ENCODE results near the gene RGMA. TPM values are rescaled to one million over a fixed set of nuclear protein-coding genes. Genes with fewer than 3 reads are reported as not detected.

RGMA gene
- total and polyA plus RNA-seq, 2 donors (not counting 1 experiment from before 2014, with no cell fraction given) = 0.27 to 1.5 TPM

DNA sequence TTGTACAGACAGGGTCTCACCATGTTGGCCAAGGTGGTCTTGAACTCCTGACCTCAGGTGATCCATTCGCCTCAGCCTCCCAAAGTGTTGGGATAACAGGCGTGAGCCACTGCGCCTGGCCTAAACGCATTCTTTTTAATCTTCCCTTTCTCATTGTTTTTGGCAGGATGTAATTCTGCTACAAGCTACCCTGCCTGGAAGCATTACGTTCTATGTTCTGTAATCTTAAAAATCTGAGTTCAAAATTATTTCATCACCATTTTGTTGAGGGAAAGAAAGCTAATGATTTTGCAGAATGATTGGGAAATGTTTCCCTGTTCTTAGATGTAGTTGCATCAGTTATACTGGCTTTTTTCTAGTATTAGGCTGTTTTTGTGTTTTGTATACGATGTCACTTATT, 71.5 kb downstream of the RGMA start:
- Histone ChIP-seq H3K4me3 (replicated peaks in 1 of 4; ENCODE audit: control extremely low read depth in 1 of 4, insufficient read depth in 1 of 4, low read depth in 3 of 4, low read length in 4 of 4) (no peak overlapping the region), H3K79me2 (ENCODE audit: control insufficient read depth, insufficient read depth, low read length) (peaks cover 6% of the 10 kb centered on the region), H2AFZ (ENCODE audit: low read length) (no peak overlapping the region), H3K36me3 (ENCODE audit: control insufficient read depth, insufficient read depth, low read length) (peaks cover 34% of the 10 kb centered on the region), H3K27me3 (ENCODE audit: control insufficient read depth, insufficient read depth, low read length) (no peaks in the 10 kb centered on the region), H4K20me1 (ENCODE audit: control insufficient read depth, extremely low read depth, insufficient read depth, low read length) (no peaks in the 10 kb centered on the region), H3K27ac (ENCODE audit: insufficient read depth, low read length) (no peak overlapping the region), H3K4me2 (ENCODE audit: extremely low read depth, insufficient read depth, low read length) (no peak overlapping the region), H3K4me1 (ENCODE audit: control insufficient read depth, extremely low read depth, insufficient read depth, low read length) (no peaks in the 10 kb centered on the region), H3K9me3 (ENCODE audit: control insufficient read depth, insufficient read depth, low read depth, low read length) (no peaks in the 10 kb centered on the region), H3K9ac (ENCODE audit: insufficient read depth, low read length) (no peak overlapping the region)
- peak in 1 of 2 donors; percentile 79 for DNase-seq (ENCODE audit: low read depth in 2 of 2)
- TF ChIP-seq EZH2 (IDR thresholded peaks at IDR 0.05; ENCODE audit: low read length, missing control alignments) = no peak

DNA sequence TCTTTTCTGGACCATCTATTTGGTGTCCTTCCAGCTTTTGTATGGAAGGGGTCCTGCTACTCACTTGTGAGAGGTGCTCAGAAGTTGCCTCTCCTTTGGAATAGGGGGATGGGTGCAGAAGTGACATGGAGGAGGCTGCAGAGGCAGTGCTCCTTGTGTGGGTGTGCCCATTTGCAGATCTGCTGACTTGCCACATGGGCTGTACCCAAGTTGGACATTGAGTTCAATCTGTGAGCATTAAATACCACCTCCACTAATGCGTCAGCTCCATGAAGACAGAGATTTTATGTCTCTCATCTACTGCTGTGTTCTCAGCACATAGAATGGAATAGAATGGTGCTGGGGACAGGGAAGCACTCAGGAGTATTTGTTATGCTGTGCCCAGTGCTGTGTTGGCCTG, 76.2 kb downstream of the RGMA start:
- Histone ChIP-seq H3K27ac (ENCODE audit: insufficient read depth, low read length) (no peak overlapping the region), H3K79me2 (ENCODE audit: control insufficient read depth, insufficient read depth, low read length) (peaks cover 1% of the 10 kb centered on the region), H2AFZ (ENCODE audit: low read length) (no peak overlapping the region), H3K9me3 (ENCODE audit: control insufficient read depth, insufficient read depth, low read depth, low read length) (no peaks in the 10 kb centered on the region), H3K27me3 (ENCODE audit: control insufficient read depth, insufficient read depth, low read length) (no peaks in the 10 kb centered on the region), H3K9ac (ENCODE audit: insufficient read depth, low read length) (no peak overlapping the region), H4K20me1 (ENCODE audit: control insufficient read depth, extremely low read depth, insufficient read depth, low read length) (no peaks in the 10 kb centered on the region), H3K4me1 (ENCODE audit: control insufficient read depth, extremely low read depth, insufficient read depth, low read length) (no peaks in the 10 kb centered on the region), H3K4me2 (ENCODE audit: extremely low read depth, insufficient read depth, low read length) (no peak overlapping the region), H3K36me3 (ENCODE audit: control insufficient read depth, insufficient read depth, low read length) (peaks cover 29% of the 10 kb centered on the region), H3K4me3 (replicated peaks in 1 of 4; ENCODE audit: control extremely low read depth in 1 of 4, insufficient read depth in 1 of 4, low read depth in 3 of 4, low read length in 4 of 4) (no peak overlapping the region)
- DNase-seq (ENCODE audit: low read depth in 2 of 2) = no peak
- TF ChIP-seq, protein P1, sequence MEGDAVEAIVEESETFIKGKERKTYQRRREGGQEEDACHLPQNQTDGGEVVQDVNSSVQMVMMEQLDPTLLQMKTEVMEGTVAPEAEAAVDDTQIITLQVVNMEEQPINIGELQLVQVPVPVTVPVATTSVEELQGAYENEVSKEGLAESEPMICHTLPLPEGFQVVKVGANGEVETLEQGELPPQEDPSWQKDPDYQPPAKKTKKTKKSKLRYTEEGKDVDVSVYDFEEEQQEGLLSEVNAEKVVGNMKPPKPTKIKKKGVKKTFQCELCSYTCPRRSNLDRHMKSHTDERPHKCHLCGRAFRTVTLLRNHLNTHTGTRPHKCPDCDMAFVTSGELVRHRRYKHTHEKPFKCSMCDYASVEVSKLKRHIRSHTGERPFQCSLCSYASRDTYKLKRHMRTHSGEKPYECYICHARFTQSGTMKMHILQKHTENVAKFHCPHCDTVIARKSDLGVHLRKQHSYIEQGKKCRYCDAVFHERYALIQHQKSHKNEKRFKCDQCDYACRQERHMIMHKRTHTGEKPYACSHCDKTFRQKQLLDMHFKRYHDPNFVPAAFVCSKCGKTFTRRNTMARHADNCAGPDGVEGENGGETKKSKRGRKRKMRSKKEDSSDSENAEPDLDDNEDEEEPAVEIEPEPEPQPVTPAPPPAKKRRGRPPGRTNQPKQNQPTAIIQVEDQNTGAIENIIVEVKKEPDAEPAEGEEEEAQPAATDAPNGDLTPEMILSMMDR (conservative IDR thresholded peaks at IDR 0.05 in 1 of 2, IDR thresholded peaks at IDR 0.05 in 1 of 2; ENCODE audit: low read depth in 1 of 2, low read length in 2 of 2) = no peak
- no peak for TF ChIP-seq EZH2 (IDR thresholded peaks at IDR 0.05; ENCODE audit: low read length, missing control alignments)

DNA sequence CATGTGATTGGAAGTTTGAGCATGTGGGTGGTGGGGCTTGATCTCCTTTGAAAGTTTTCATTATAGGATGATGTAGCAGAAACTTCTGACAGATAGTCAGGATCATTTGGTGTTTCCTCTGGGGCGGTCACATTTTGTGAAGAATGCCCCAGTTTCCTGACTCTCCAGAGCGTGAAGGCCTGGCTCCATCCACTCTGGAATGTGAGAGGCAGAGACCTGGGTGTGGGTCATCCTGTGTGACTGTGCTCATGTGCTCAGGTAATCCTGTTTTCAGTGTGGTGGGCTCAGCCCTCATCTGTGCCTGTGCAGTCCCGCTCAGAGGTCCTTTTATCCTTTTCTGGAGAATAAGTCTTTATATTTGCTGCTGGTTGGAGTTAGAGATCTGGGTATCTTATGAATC, 81.0 kb downstream of the RGMA start:
- no peak overlapping the region for H3K27ac ChIP-seq (ENCODE audit: insufficient read depth, low read length)
- H3K36me3 ChIP-seq (ENCODE audit: control insufficient read depth, insufficient read depth, low read length) = peaks cover 29% of the 10 kb centered on the region
- no peak overlapping the region for H2AFZ ChIP-seq (ENCODE audit: low read length)
- H3K9me3 ChIP-seq (ENCODE audit: control insufficient read depth, insufficient read depth, low read depth, low read length) = no peaks in the 10 kb centered on the region
- no peaks in the 10 kb centered on the region for H3K4me1 ChIP-seq (ENCODE audit: control insufficient read depth, extremely low read depth, insufficient read depth, low read length)
- no peak for DNase-seq (ENCODE audit: low read depth in 2 of 2)
- H3K9ac ChIP-seq (ENCODE audit: insufficient read depth, low read length) = no peak overlapping the region
- no peaks in the 10 kb centered on the region for H3K27me3 ChIP-seq (ENCODE audit: control insufficient read depth, insufficient read depth, low read length)
- H3K4me2 ChIP-seq (ENCODE audit: extremely low read depth, insufficient read depth, low read length) = no peak overlapping the region
- H3K4me3 ChIP-seq (replicated peaks in 1 of 4; ENCODE audit: control extremely low read depth in 1 of 4, insufficient read depth in 1 of 4, low read depth in 3 of 4, low read length in 4 of 4) = no peak overlapping the region
- TF ChIP-seq, protein P1 (conservative IDR thresholded peaks at IDR 0.05 in 1 of 2, IDR thresholded peaks at IDR 0.05 in 1 of 2; ENCODE audit: low read depth in 1 of 2, low read length in 2 of 2) = no peak
- TF ChIP-seq EZH2 (IDR thresholded peaks at IDR 0.05; ENCODE audit: low read length, missing control alignments) = no peak
- H3K79me2 ChIP-seq (ENCODE audit: control insufficient read depth, insufficient read depth, low read length) = peaks cover 3% of the 10 kb centered on the region
- H4K20me1 ChIP-seq (ENCODE audit: control insufficient read depth, extremely low read depth, insufficient read depth, low read length) = no peaks in the 10 kb centered on the region
